Ovary (tissue), 9 donors: ENCODE data around the gene ATF7IP2. TPM values are rescaled to one million over a fixed set of nuclear protein-coding genes. Genes with fewer than 3 reads are reported as not detected.
"Not testable (repeated sequence)": the region's sequence is repeated elsewhere in the genome, so short reads cannot be mapped to it uniquely, and the experiment has no call there.

Experiments used
- DNase-seq, 5 donors: peaks; one replicate each; pipeline ENCODE4 v3.0.0-alpha.2; 2019 to 2020
- H3K27ac ChIP-seq, 2 donors: fragments of 200-600 bp; one replicate each; pipeline versions ENCODE4 v1.5.1 to v1.8.0; 2019 to 2022
- H3K27me3 ChIP-seq: fragments of 200-600 bp; one replicate; pipeline ENCODE4 v1.8.0; 2022
- H3K36me3 ChIP-seq: fragments of 200-600 bp; sonication (generic); one replicate; pipeline ENCODE4 v1.5.1; 2019
- H3K4me1 ChIP-seq: one replicate; pipeline ENCODE4 v1.8.1; 2013; ENCODE audit warnings: mild to moderate bottlenecking, moderate library complexity; ENCODE audit not compliant: insufficient read depth
- H3K4me3 ChIP-seq: fragments of 200-600 bp; sonication (generic); one replicate; pipeline ENCODE4 v1.5.1; 2017
- H3K9me3 ChIP-seq, 2 donors: fragments of 200-600 bp in 1 of 2; sonication (generic) in 1 of 2; one replicate each; pipeline versions ENCODE4 v1.5.1 to v1.8.1; 2013 to 2019; ENCODE audit warnings: mild to moderate bottlenecking in 1 of 2, moderate library complexity in 1 of 2
- EP300 ChIP-seq: sonication (generic); formaldehyde crosslinking; IDR thresholded peaks from one replicate; pipeline ENCODE4 v1.6.1; 2017; ENCODE audit warnings: antibody characterized with exemption
- POLR2A ChIP-seq: fragments of 450-650 bp; IDR thresholded peaks from one replicate; pipeline ENCODE4 v1.6.1; 2017; ENCODE audit warnings: antibody characterized with exemption, mild to moderate bottlenecking, moderate library complexity
- WGBS, 3 donors: extraction: QIAGEN DNeasy Blood & Tissue Kit in 1 of 3; methylation state at CpG; one replicate each; pipeline versions ENCODE4 v1.1.5 to v1.1.7; 2013 to 2017; 5-methylcytosine and 5-hydroxymethylcytosine counted together
- intact Hi-C, 4 donors: fragments of 100-400 bp; cut with DNase I; formaldehyde crosslinking; loops; one replicate each; pipeline versions ENCODE4 v1.11.0 to v1.15.1; 2022 to 2023
- polyA plus RNA-seq, 2 donors: library from polyadenylated mRNA; stranded (reverse); fragments of 200-250 nt in 1 of 2; fragments of 350-450 nt in 1 of 2; fragmentation: Illumina TruSeq in 1 of 2; extraction: RNeasy Lipid Tissue Mini Kit (QIAGEN cat#74804) in 1 of 2; gene quantifications; one replicate each; pipeline ENCODE4 v1.2.3, GENCODE V29; 2013 to 2014
- total RNA-seq, 7 donors: library from RNA; depleted of rRNA in 2 of 7; stranded (reverse); fragments of >200 nt in 2 of 7; fragmentation: NEBNext Ultra II Directional in 3 of 7; extraction: Animal tissue kit (Norgen Biotek cat#: 25700) in 3 of 7; gene quantifications; one replicate each; pipeline versions ENCODE4 v1.1.0 to v1.2.4, GENCODE V29; 2016 to 2023
- TF ChIP-seq, protein P1 (sequence below), 3 donors: fragments of 450-650 bp in 2 of 3; fragments of 200-600 bp in 1 of 3; IDR thresholded peaks; one replicate each; pipeline versions ENCODE4 v1.5.1 to v1.8.0; 2016 to 2022; ENCODE audit warnings: antibody characterized with exemption in 3 of 3, mild to moderate bottlenecking in 1 of 3
- donor health status: DM: no; HTN: no; CAD: no; lungs with moderate emphysema.
- donor health status: DM: no; HTN: no; CAD: no.
- donor health status: Bipolar disorder and iron deficiency.
- donor health status: DM: yes; HTN: yes; CAD: no.
- donor health status: DM: no; HTN: no; CAD: no.
- donor health status: DM: yes; HTN: yes; CAD: no.

The ATF7IP2 gene
- total and polyA plus RNA-seq, 9 donors, result 3.5 to 20.8 (median 8.8) TPM

- intact Hi-C loops, result loop anchor here (10.0 kb wide), 2 partner anchors 188 to 248 kb away; no protein-coding TSS in a partner anchor
- H3K9me3 ChIP-seq, result no peaks in the 10 kb centered on the region
- 94 to 96% (median 95%) methylated on average over 6 of the region's 6 CpGs for WGBS, 3 donors
- no peak for DNase-seq
- no peaks in the 10 kb centered on the region for H3K4me1 ChIP-seq
- H3K27me3 ChIP-seq, result no peaks in the 10 kb centered on the region
- no peak overlapping the region for H3K27ac ChIP-seq
- no peak for TF ChIP-seq EP300
- TF ChIP-seq, protein P1, sequence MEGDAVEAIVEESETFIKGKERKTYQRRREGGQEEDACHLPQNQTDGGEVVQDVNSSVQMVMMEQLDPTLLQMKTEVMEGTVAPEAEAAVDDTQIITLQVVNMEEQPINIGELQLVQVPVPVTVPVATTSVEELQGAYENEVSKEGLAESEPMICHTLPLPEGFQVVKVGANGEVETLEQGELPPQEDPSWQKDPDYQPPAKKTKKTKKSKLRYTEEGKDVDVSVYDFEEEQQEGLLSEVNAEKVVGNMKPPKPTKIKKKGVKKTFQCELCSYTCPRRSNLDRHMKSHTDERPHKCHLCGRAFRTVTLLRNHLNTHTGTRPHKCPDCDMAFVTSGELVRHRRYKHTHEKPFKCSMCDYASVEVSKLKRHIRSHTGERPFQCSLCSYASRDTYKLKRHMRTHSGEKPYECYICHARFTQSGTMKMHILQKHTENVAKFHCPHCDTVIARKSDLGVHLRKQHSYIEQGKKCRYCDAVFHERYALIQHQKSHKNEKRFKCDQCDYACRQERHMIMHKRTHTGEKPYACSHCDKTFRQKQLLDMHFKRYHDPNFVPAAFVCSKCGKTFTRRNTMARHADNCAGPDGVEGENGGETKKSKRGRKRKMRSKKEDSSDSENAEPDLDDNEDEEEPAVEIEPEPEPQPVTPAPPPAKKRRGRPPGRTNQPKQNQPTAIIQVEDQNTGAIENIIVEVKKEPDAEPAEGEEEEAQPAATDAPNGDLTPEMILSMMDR (IDR thresholded peaks at IDR 0.05), result no peak
- H3K36me3 ChIP-seq, result no peaks in the 10 kb centered on the region
- H3K4me3 ChIP-seq, result no peak overlapping the region
Observed at GRCh38 chr16:10502776-10503175, 116.9 kb downstream of the ATF7IP2 start.

DNA sequence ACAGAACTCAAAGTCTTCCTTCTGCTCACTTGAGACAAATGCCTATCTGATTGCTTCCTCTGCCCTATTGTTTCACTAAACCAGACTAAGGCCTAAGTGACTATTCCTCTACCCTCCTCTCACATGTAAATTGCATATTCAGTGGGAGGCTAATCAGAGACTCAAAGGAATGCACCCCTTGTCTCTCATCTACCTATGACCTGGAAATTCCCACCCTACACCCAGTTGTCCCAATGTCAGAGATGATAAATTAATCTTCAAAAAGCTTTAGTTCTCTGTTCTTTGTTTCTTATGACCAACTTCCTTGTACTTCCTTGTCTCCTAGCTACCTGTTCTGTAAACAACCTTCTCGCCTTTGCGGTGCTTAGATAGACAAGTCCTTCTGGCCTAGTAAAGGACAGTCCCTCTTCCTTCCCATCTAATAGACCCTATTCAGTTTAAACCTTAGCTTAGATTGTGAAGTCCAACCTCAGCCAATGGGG, 118.6 kb downstream of the ATF7IP2 start:
- Histone ChIP-seq H3K4me1 (no peaks in the 10 kb centered on the region), H3K27me3 (no peaks in the 10 kb centered on the region), H3K9me3 (no peaks in the 10 kb centered on the region), H3K4me3 (no peak overlapping the region), H3K27ac (no peak overlapping the region), H3K36me3 (no peaks in the 10 kb centered on the region)
- no peak for DNase-seq
- intact Hi-C loops, result loop anchor here (10.0 kb wide), 2 partner anchors 190 to 250 kb away; no protein-coding TSS in a partner anchor
- no peak for TF ChIP-seq POLR2A
- TF ChIP-seq, protein P1 (IDR thresholded peaks at IDR 0.05), result no peak
- 87 to 94% (median 91%) methylated on average over 2 of the region's 2 CpGs for WGBS, 3 donors

DNA sequence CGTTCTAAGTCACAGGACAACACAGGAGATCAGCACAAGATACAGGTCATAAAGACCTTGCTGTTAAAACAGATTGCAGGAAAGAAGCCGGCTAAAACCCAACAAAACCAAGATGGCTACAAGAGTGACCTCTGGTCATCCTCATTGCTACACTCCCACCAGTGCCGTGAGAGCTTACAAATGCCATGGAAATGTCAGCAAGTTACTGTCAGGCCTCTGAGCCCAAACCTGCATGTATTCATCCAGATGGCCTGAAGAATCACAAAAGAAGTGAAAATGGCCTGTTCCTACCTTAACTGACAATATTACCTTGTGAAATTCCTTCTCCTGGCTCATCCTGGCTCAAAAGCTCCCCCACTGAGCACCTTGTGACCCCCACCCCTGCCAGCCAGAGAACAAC, 119.4 kb downstream of the ATF7IP2 start:
- not testable (repeated sequence) for H3K4me3 ChIP-seq, DNase-seq, H3K4me1 ChIP-seq, H3K36me3 ChIP-seq, H3K9me3 ChIP-seq, H3K27me3 ChIP-seq, H3K27ac ChIP-seq
- WGBS, 3 donors, result 60 to 73% (median 64%) methylated on average over 3 of the region's 3 CpGs
- intact Hi-C loops, result loop anchor here (10.0 kb wide), 2 partner anchors 190 to 250 kb away; no protein-coding TSS in a partner anchor

GRCh38 chr16:10509534-10510025, 123.7 kb downstream of the ATF7IP2 start:
- Histone ChIP-seq H3K27ac (no peak overlapping the region), H3K9me3 (no peaks in the 10 kb centered on the region), H3K4me1 (no peaks in the 10 kb centered on the region), H3K27me3 (no peaks in the 10 kb centered on the region), H3K36me3 (no peaks in the 10 kb centered on the region), H3K4me3 (no peak overlapping the region)
- no peak for TF ChIP-seq POLR2A
- TF ChIP-seq, protein P1 (IDR thresholded peaks at IDR 0.05), result peak; percentile 64 to 76 (median 65)
- intact Hi-C loops, result loop anchor here (5.0 to 10.0 kb wide), 5 partner anchors 195 to 415 kb away; no protein-coding TSS in a partner anchor
- 22 to 23% (median 22%) methylated on average over 6 of the region's 6 CpGs for WGBS, 3 donors
- peak in 4 of 5 donors; percentile 49 to 60 (median 54) for DNase-seq

DNA sequence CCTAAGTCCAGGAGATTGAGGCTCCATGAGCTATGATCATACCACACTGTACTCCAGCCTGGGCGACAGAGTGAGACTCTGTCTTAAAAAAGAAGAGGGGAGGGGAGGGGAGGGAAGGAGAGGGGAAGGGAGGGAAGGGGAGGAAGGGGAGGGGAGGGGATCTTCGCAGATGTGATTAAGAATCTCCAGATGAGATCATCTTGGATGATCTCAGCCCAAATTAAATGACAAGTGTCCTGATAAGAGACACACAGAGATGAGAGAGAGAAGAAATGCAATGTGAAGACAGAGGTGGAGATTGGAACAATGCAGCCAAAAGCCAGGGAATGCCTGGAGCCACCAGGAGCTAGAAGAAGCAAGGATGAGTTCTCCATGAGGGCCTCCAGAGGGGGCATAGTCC, 124.4 kb downstream of the ATF7IP2 start:
- Histone ChIP-seq H3K27me3 (no peaks in the 10 kb centered on the region), H3K9me3 (no peaks in the 10 kb centered on the region), H3K36me3 (no peaks in the 10 kb centered on the region), H3K27ac (no peak overlapping the region), H3K4me1 (peaks cover 3% of the 10 kb centered on the region), H3K4me3 (no peak overlapping the region)
- TF ChIP-seq, protein P1 (IDR thresholded peaks at IDR 0.05), result no peak
- TF ChIP-seq POLR2A (no peak), EP300 (no peak)
- 67 to 78% (median 74%) methylated on average over 2 of the region's 2 CpGs for WGBS, 3 donors
- DNase-seq, result no peak
- intact Hi-C loops, result loop anchor here in 3 of 4 donors (5.0 to 10.0 kb wide), 3 partner anchors 227 to 415 kb away; no protein-coding TSS in a partner anchor
